HG03103 (cell line): Measurements from ENCODE around the gene PSME3.

Experiments used
- ATAC-seq: cut with Tn5 transposase; IDR thresholded peaks from one replicate; pipeline ENCODE4 v1.9.1; 2021; ENCODE audit warnings: low read depth; ENCODE audit not compliant: unreplicated experiment

The PSME3 gene, protein sequence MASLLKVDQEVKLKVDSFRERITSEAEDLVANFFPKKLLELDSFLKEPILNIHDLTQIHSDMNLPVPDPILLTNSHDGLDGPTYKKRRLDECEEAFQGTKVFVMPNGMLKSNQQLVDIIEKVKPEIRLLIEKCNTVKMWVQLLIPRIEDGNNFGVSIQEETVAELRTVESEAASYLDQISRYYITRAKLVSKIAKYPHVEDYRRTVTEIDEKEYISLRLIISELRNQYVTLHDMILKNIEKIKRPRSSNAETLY

DNA sequence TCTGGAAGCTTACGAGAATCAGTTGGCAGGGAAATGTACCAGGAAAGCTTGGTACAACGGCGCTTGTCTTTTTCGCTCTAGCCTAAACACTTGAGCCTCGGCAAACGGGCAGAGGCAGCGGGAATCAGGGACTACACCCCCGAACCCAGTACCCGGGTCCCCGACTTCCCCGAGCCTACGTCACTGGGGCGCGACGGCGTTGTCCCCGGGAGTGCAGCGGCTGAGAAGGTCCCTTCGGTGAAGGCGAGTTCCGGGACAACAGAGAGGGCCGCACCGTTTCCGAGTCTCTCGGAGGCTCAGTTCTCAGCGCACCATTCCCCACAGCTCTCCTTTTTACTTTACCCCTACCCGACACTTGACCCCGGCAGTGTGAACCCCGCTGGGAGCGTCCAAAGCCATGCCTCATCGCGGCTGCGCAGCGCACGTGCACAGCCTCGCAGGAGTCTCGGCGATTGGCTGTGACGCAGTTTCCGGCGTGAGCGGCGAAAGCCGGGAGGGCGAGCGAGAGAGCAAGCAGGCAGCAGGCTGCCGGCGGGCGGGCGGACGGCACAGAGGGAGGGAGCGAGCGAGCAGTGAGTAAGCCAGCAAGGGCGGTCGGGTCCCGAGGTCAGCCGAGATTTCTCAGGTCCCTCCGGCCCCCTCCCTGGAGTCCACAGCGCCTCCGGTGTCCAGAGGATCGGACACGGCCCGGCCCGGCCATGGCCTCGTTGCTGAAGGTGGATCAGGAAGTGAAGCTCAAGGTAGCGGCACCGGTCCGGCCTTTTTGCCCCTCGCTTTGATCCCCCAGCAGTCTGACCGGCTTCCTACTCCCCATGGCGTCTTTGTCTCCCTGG, at the start of gene PSME3:
Gene PSME3 (plus strand): TSS at position 464 of the 833 bp plus-strand sequence. CDS start 235 bp downstream, at position 699.
- ATAC-seq = no peak

DNA sequence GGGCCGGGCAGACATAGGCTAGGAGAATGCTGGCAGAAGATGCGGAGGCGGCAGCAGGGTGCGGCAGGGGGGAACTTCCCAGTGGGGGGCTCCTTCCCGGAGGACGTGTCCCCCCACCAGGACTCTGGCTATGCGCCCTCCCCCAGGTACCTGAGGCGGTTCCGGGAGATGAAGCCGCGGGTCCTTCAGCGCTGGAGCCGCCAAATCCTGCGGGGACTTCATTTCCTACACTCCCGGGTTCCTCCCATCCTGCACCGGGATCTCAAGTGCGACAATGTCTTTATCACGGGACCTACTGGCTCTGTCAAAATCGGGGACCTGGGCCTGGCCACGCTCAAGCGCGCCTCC, 49.4 kb upstream of the PSME3 start:
- no peak for ATAC-seq

DNA sequence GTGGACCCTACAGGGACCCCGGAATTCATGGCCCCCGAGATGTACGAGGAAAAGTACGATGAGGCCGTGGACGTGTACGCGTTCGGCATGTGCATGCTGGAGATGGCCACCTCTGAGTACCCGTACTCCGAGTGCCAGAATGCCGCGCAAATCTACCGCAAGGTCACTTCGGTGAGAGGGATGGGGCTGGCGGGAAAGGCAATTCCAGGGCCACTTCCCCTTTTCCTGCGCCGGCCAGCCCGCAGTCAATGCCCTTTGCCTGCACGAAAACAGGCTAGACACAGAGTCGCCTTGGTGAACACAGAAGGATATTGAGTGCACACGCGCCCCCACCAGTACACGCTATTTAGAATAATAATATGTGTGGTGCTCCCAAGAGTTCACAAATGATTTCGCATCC, 48.8 kb upstream of the PSME3 start:
- ATAC-seq = no peak

DNA sequence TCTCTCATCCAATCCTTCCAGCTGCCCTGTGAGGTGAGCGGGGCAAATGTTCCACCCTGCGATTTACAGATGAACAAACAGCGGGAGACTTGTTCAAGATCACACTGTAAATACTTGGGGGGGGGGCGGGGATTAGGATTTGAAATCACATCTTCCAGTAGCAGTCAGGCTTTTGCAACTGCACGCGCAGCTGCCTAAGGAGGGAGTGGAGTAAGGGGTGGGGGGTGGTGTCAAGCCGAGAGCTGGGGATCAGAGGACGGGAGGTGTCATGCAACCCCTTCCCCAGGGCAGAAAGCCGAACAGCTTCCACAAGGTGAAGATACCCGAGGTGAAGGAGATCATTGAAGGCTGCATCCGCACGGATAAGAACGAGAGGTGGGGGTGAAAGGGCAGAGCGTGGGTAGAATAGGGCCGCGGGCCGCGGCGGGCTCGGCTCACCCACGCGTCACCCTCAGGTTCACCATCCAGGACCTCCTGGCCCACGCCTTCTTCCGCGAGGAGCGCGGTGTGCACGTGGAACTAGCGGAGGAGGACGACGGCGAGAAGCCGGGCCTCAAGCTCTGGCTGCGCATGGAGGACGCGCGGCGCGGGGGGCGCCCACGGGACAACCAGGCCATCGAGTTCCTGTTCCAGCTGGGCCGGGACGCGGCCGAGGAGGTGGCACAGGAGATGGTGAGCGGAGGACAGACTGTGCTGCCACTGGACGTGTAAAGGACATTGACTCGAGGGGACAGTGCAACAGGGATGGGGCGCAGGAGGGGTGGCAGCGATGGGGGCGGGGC, 48.2 kb upstream of the PSME3 start:
- no peak for ATAC-seq

DNA sequence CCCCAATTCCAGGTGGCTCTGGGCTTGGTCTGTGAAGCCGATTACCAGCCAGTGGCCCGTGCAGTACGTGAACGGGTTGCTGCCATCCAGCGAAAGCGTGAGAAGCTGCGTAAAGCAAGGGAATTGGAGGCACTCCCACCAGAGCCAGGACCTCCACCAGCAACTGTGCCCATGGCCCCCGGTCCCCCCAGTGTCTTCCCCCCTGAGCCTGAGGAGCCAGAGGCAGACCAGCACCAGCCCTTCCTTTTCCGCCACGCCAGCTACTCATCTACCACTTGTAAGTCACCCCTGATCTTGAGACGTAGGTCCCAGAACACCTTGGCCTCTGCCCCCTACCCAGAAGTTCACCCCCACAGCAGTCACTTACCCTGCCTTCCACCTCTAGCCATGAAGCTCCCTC, 45.9 kb upstream of the PSME3 start:
- ATAC-seq = no peak

DNA sequence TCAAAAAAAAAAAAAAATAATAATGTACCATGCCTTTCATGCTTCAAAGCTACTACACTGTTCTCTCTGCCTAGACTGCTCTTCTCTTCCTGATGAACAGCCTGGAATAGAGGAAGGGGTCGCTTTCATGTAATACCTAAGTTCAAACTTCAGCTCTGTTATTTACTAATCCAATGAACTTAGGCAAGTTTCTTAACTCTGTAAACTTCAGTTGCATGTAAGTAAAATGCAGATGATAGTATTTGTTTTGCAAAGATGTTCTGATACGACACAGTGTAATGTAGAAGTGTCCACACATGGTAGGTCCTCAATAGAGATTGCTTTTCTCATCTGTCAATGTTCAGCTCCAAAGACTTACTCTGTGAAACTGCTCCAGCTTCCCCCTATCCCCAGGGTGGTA, 41.2 kb upstream of the PSME3 start:
- no peak for ATAC-seq

DNA sequence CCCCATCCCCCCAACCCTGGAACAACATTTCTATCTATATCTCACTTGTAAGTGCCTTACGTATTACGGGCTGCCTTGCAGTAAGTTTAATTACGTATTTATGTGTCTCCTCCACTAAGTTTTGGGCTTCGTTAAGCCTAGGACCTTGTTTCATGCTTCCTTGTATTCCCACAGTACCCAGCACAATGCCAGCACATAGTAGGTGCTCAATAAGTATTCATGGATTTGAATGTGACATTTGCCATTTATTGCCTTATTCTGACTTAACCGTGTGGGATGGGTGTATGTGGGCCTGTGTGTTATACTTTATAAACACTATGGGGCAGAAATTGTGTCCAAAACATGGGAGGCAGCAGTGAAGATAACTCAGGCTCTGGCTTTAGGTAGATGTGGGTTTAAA, 40.7 kb upstream of the PSME3 start:
- ATAC-seq = no peak

DNA sequence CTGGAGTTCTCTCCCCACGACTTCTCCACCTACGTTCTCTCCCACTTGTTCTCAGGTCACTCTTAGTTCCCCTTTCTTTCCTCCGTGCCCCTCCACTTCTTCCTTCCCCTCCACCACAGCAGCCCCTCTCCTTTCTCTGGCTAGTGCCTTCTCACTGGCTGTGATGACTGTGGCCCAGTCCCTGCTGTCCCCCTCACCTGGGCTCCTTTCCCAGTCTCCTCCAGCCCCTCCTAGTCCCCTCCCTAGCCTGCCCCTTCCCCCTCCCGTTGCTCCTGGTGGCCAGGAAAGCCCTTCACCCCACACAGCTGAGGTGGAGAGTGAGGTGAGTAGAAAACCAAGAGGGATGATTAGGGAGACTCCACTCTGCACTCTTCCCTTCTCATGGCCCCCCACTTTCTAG, 38.1 kb upstream of the PSME3 start:
- ATAC-seq = no peak

DNA sequence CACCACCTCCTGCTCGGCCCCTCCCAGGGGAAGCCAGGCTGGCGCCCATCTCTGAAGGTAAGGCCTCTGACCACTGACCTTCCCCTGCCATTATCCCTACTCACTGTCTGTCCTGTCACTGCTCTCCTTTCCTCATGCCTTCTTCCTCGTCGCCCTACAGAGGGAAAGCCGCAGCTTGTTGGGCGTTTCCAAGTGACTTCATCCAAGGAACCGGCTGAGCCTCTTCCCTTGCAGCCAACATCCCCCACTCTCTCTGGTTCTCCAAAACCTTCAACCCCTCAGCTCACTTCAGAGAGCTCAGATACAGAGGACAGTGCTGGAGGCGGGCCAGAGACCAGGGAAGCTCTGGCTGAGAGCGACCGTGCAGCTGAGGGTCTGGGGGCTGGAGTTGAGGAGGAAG, 37.7 kb upstream of the PSME3 start:
- ATAC-seq = no peak

DNA sequence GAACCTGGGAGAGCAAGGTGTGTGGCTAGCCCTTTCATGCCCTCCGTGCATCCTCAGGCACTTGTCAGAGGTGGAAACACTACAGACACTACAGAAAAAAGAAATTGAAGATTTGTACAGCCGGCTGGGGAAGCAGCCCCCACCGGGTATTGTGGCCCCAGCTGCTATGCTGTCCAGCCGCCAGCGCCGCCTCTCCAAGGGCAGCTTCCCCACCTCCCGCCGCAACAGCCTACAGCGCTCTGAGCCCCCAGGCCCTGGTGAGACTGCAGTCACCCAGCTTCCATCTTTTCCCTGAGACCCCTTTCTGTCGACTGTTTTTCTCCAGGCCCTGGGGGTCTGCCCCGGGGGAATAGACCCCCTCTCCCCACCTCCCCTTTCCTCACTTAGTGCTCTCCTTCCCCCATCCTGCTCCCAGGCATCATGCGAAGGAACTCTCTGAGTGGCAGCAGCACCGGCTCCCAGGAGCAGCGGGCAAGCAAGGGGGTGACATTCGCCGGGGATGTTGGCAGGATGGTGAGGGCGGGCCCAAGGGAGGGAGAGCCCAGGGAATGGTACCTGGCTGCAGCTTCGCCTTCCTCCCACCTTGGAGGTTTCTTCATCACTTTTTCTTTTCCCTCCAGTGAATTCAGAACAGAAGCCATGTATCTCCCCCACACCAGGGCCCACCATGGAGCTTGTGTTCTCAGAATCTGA, 37.0 kb upstream of the PSME3 start:
- no peak for ATAC-seq

DNA sequence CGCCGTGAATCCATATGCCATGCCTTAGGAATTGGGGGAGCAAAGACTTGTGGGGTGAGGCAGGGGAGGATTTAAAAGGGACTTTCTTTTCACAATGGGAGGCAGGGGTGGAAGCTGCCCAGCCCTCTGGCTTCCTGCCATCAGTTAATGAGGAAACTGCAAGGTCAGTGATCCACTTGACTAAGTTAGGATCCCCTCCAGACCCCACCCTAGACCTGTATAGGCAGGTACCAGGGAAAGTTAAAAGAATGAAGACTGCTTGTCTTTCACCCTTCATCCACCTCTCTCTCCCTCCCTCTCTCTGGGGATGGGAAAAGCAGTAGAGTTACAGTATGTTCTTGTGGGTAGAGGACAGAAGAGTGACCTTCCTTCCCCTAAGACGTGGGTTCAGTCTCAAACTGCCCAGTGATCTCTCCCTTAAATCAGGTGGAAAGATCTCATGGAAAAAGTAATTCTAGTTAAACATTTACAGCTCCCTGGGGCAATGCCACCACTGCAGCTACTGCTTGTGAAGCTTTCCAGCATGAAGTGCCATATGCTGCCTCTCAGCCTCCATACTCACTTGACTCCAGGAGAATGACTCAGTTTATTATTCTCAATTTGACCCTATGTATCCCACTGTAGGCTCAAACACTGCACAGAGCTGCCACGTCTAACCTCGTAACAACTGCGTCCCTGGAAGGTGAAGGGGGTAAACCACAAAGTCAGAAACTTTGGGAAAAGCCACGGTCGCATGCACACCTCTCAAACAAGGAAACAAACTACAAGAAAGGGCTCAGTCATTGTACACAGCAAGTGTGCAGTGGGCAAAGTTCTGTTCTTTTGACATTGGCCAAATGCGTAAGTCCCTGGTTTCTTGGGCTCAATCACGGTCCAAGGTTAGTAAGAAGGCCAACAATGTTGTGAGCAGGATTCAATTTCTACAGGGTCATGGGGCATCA, 35.9 kb upstream of the PSME3 start:
- ATAC-seq = no peak

DNA sequence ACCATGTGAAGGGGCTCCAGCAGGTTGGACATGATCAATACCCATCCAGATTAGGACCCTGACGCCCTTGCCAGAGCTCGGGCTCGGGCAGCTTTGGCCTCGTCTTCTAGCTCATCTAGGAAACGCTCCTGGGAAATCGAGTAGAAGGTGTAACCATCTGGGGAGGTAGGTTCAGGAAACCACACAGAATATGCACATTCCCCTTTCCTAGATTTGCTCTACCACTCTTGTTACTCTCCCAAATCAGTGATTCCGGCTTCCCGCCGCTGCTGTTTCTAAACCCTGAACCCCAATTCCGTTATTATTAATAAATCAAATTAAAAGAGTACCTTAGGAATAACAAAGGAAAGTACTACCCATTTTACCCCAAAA, 35.2 kb upstream of the PSME3 start:
- ATAC-seq = no peak

DNA sequence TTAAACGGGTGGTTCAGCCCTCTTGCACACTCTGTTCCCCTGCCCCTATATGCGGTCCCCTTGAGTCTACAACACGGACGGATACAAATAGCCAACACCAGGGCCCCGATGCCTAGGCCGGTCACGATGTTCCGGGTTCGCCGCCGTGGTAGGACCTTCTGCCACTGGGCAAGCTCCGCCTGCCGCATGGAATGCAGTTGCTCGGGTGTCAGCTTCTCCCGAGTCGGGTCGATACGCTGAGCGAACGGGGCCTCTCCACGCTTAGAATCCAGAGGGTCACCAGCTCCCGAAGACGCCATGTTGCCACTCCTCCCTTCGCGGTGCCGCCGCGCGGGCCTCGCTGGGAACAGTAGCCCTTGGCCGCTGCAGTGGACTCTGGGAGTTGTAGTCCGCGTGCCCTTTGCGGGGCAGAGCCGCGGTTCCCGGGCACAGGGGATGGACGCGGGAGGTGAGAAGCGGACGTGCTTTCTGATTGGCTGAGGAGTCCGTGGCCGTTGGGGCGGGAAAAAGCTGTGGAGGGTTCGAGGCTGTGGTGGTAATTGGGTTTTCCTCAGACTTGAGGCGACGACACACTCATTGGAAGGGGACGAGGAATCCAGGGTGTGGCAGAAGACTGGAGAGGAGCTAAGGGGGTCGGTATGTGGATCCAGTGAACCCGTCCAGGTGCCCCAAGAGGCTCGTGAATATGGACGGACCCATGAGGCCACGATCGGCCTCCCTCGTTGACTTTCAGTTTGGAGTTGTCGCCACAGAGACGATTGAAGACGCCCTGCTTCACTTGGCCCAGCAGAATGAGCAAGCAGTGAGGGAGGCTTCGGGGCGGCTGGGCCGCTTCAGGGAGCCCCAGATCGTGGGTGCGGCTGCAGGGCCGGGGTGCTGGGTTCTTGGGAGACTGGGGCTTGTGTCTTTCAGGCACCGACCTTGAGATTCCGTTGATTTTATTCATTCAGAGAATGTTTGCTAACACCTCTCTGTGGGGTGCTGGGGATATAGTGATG, 34.5 kb upstream of the PSME3 start, which contains the start of the genes CNTD1 and COA3:
Gene CNTD1 (plus strand): TSS at position 479 of the 998 bp plus-strand sequence. CDS start 207 bp downstream, at position 686.
Gene COA3 (minus strand): TSS at position 322 of the 998 bp plus-strand sequence. CDS start 23 bp downstream, at position 299.
- no peak for ATAC-seq

DNA sequence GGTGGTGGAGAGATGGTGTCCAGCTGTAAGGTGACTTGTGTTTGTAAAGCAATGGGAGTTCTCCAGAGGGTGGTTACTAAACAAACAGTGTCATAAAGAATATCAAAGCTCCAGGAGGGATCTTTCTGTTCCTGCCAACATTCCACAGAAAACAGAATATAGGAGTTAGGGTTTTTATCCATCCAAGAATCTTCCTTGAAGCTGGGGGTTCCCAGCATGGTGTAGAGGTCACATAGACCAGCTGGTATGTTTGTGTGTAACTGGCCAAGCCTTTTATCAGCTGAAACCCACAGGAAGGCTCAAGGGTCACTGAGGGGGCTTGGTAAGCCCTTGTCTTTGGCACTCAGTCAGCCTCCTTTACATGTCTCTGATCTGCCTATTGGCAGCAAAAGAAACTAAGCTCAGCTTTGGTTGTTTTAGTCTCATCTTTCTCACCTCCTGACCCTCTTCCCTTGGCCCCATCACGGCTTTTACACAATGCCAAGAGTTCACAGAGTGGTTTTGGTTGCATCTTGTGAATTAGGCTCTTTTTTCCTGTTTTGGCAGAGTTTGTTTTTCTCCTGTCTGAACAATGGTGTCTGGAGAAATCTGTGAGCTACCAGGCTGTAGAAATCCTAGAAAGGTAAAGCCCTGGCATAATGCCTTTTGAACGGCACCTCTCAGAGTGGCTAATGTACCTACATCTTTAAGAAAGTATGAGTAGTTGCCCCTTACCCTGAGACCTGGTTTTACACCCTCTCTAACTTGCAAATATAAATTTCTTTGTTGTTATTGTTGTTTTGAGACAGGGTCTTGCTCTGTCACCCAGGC, 29.9 kb upstream of the PSME3 start:
- ATAC-seq = no peak

DNA sequence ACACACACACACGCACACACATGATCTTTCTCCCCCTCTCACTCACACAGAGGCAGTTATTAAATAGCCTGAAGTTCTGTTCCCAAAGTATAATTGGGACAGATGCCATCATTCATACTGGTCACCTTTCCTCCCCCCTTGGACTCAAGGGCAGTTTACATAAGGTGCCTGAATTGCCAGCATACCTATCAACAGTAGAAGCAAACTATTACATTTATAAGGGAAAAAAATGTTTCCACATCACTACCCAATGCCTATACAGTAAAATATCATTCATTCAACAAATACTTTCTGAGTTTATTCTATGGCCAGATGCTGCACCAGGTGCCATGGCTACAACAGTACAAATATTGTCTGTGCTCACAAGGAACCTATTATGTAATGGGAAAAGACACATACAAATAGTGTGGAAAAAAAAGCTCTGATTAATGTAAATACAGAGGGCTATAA, 28.3 kb upstream of the PSME3 start:
- no peak for ATAC-seq

DNA sequence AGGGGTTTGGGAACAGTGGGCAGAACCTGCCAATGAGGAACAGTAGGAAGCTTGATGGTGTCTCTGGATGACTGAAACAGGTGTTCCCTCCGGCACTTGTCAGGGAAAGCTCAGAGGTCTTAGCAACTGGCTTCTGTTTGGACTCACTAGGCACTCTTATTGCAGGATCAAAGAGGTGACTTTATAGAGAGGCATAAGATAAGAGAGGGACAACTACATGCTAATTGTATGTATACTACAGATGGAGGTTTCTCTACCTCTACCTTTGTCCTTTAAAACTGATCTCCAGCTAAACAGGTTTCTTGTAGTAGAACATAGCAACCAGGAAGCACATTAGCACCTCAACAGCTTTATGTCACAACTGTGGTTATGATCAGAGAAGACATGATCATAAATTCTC, 26.9 kb upstream of the PSME3 start:
- ATAC-seq = no peak

DNA sequence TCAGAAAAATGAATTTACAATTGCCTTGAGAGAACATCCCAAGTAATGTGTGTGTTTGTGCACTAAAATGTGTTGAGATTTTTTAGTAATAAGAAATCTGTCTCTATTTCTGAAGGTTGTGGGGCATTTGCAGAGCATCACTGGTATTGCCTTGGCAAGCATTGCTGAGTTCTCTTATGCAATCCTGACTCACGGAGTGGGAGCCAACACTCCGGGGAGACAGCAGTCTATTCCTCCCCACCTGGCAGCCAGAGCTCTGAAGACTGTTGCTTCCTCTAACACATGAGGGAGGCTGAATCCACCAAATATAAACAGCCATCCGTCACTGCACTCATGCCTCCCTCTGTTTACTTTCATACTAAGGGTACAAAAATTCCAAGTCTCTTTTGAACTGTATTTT, 23.9 kb upstream of the PSME3 start:
- ATAC-seq = no peak
